NCI-H2171 treated with DMSO at 0.1 percent for 48 hours (cell line): ENCODE data around the gene DCDC2C.

ENCODE experiments used
- DNase-seq: peaks from one replicate; lab custom pipeline; 2025; lab: John Stamatoyannopoulos, UW

DCDC2C gene

DNA sequence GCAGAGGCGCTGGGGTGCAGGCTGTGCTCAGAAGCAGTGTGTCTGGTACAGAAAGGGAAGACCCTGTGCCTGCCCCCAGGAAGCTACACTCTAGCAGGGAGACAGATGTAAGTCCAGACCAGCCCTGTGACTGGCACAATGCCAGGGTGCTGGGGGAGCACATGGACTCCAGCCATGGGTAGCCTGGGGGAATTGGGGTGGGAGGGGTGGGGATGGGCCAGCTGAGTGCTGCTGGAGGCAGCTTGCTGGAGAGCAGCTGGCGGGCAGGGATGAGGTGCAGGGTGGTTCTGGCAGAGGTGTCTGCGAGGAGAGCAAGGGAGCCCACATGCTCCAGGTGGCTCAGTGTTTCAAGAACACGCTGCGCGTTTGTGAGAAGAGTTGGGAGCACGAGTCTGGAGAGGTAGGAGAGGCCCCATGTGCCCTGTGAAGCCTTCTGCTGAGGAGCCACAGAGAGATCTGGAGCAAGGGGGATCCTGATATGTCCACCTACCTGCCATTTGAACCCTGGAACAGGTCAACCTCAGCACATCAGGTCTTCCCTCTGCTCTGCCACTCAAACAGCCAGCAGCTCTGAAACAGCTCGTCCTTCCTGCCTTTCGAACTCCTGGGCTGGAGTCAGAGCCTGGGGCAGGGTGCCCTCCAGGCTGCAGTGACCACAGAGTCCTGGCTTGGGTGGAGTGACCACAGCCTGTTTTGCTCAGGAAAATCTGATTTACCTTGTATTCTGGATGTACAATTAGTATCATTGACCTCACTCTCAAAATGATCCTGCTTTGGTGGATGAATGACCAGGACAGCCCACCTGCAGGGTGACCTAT is 30.3 kb upstream of the DCDC2C start:
- peak; percentile 79 for DNase-seq

DNA sequence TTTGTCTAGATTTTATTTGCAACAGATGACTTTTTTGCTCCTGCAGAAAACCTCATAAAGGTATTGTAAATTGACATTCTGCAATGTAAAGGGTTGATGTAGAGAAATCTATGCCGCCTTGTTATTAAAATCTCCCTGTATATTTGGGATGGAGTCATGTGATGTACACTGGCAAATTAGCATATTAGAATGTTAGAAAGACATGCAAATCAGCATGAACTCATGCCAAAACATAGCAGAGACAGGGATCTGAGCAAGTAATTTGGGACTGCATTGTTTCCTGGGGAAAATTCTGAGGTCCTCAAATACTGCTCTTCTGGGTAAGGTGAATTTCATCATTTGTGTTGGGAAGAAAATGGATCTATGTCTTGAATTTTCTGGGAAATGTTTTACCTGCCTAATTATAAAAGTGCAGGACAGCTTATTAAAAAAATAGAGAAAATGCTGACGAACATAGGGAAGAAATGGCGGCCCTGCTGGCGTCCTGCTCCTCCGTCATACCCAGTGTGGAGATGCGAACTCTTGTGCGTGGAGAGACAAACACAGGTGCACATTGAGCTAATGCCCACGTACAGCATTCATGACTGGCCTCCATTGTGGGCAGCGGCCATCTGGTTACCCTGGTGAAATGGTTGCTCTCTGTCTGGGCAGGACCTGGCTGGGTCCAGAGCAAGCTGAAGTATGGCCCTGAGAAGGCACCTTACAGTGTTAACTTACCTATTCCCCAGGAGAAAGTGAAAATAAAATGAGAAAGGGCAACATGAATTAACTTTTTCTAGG is 29.1 kb upstream of the DCDC2C start:
- no peak for DNase-seq

DNA sequence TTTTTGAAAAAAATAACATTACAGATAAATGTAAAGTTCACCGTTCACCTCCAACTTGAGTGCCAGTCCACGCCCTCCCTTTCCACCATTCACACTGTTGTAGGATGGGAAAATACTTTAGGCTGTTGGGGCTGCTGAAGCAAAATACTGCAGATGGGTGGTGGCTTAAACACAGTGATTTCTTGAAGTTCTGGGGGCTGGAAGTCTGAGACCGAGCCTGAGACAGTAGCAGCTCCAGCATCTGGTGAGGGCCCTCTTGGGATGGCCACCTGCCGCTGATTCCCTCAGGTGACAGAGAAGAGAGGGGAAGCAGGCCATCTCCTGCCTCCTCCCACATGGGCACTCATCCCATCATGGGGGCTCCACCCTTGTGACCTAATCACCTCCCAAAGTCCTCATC is 27.7 kb upstream of the DCDC2C start:
- no peak for DNase-seq

DNA sequence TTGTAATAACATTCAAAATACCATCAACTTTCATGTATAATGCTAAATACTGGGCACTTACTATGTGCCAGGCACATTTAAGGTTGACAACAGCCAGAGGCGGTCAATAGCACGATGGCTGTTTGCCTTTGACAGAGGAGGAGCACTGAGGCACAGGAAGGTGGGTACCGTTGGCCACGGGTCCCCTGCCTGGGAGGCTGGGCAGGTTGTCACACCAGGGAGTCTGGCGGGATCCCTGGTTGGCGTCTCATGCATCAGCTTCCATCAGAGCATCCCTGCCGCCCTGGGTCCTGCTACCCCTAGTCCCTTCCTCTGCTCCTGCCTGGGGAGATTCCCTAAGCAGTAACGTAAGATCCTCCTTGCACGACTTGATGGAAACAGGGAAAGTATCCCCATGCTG is 25.9 kb upstream of the DCDC2C start:
- DNase-seq: no peak

DNA sequence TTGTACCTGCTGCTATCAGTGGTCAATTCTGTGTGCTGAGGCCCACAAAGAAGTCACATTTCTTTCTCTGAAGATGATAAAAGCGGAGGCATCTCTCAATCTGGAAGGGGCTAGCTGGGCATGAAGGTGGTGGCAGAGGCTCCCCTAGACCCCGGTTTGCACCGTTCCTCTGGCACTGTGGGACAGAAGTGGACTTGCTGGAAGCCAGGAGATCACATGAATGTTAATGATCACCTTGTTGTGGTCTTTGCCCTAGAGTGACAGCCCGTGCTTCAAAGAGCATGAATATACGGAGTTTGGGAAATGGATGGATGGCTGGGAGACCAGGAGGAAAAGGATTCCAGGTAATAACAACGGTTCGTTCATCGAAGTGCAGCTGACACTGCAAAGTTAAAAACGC is 25.2 kb upstream of the DCDC2C start:
- DNase-seq: no peak

DNA sequence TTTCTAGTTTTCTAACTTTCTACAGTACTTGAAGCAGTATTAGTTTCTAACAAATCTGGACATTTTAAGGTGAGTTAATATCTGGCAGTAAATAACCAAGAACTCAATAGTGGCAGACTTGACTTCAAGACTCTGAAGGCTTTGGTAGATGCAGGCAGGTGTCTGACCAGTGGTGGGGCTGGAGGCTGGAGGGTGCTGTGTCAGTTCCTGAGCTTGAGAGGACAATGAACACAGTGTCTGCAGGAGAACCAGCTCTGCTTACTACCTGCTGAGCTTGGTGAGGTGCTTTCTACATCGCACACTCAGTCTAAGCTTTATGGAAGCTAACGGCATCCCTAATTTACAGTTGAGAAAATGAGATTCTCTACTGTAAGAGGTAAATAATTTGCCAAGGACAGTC is 24.2 kb upstream of the DCDC2C start:
- DNase-seq: no peak

DNA sequence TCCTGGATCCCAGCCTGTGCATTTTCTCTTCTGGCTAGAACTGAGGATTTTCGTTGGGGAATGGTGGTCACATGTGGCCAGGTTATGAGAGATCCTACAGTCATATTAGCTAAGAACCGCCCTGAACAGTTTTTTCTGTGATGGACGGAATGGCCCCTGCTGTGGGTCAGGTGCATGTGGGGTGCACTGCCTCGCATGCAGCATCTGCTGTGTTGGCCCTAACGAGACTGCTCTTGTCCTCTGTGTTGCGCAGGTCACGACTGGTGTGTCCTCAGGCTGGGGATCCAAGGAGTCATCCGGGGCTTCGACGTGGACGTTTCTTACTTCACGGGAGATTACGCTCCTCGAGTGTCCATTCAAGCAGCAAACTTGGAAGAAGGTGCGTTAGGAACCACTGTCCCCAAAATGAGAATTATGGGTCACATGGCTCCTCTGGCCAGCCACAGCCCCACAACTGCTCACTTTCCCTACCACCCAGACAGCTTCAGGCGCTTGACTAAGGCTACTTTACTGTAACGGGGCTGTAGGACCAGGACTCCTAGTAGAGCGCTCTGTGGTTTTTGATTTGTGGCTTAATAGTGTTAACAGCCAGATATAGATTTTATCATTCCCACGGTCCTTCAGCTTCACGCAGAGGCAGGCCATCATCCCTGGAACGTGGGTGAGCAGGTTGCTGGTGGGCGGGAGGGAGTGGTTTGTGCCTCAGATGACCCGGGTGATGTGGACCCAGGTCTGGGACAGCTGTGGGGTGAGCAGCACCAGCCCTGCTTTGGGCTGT is 23.6 kb upstream of the DCDC2C start:
- DNase-seq: no peak

DNA sequence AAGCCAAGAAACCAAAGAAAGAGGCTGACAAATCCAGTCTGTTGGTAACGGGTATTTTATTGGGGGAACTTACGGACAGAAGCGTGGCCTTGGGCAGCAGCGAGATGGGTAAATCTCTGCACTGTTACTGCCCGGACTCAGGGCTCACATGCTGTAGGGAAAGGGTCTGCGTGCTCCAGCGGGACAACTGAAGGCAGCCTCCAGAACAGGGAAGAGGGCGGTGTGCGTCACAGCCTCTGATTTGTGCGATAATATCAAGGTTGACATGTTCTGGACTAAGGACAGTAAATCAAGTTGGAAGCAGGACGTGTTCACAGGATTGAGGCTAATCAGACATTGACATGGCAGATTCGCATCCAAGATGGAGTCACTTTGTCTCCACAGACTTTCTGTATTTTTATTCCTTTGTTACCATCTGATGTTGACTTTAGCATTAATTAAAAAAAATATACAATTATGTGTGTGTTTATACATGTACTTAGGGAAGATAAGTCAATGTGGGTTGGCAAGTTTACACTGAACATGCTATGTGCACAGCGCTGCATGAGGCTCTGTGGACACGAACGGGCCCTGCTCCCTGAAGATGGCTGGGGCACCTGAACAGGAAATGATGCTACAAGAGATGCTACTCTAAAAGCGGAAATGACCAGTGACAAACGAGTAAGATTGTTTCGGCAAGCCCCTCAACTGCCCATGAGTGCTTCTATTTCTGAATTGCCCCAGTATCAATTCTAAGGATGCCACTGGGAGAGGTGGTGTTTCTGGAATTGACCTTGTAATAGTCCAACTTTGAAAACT is 22.6 kb upstream of the DCDC2C start:
- no peak for DNase-seq

DNA sequence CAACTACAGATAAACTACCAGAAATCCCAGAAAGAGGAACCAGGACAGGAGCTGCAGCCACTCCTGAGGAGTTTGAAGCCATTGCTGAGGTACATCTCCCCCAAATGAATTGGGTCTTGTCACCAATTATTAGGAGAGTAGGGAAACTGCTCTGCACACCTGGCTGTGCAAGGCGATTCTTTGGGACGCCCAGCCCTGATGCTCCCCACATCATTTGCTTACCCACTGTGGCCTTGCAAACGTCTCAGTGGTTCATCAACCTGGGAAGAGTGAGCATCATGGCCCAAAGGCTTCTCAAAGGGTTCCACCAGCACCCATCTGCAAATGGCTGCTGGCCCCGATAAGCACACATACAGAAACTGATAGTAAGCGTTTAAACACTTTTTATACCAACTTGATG is 21.8 kb upstream of the DCDC2C start:
- no peak for DNase-seq

DNA sequence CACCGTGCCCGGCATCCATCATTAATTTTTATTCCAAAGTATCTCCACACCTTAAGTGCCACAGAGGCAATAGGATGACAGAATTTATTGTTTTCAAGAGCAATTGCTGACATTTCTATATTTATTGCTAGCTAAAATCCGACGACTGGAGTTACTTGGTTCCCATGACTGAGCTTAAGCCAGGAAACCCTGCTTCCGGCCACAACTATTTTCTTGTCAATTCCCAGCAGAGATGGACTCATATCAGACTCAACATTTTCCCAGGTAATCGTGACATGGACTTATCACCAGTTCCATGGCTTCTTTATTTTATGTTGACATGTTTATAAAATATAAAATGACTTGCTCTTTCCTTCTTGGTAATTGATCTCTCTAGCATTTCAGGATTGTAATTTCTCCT is 20.6 kb upstream of the DCDC2C start:
- DNase-seq: no peak

DNA sequence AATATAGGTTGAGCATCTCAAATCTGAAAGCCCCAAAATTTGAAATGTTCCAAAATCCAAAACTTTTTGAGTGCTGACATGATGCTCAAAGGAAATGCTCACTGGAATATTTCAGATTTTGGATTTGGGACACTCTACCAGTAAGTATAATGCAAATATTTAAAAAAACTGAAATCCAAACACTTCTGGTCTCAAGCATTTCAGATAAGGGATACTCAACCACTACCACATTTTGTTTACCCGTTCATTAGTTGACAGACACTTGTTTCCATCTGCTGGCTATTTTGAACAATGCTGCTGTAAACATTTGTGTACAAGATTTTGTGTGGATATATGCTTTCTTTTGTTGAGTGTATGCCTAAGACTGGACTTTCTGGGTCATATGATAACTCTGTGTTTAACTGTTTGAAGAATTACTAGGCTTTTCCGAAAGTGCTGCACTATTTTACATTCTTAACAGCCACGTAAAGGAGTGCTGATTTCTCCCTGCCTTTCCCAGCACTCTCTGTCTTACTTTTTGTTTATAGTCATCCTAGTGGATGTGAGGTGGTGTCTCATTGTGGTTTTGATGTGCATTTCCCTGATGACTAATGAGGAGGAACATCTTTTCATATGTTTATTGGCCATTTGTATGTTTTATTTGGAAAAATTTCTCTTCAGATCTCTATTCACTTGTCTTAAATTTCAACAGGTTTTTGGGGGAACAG is 19.5 kb upstream of the DCDC2C start:
- DNase-seq: no peak

DNA sequence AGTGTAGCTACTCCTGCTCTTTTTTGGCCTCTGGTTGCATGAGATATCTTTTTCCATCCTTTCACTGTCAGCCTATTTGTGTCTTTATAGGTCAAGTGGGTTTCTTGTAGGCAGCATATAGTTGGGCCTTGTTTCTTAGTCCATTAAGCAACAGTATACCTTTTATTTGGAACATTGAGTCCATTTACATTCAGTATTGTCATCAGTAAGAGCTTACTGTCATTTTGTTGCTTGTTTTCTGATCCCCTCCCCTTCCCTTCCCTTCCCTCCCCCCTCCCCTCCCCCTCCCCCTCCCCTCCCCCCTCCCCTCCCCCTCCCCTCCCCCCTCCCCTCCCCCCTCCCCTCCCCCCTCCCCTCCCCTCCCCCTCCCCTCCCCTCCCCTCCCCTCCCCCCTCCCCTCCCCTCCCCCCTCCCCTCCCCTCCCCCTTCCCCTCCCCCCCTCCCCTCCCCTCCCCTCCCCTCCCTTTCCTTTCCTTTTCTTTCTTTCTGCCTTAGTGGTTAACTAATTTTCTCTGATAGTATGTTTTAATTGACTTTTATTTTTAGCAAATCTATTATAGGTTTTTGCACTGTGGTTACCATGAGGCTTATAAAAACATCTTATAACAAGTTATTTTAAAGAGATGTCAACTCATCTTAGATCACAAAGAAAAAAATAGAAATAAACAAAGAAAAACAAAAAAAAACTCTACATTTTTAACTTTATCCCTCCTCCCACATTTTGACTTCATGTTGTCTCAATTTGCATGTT is 13.2 kb upstream of the DCDC2C start:
- no peak for DNase-seq

DNA sequence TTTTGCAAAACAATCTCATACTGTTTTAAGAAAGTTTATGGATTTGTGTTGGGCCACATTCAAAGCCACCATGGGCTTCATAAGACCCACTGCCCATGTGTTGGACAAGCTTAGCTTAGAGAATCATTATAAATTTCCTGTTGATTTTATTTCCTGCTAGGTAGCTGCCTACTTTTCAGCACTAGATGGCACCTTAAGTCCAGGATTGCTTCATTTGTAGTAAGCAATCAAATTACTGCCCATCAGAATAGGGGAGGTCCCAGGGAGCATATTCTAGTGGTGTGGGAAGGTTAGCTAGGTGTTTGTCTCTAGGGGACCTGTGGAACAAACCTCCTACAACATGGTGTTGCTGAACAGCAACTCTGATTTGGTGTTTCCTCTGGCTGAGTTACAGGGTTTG is 11.0 kb upstream of the DCDC2C start:
- peak; percentile 63 for DNase-seq

DNA sequence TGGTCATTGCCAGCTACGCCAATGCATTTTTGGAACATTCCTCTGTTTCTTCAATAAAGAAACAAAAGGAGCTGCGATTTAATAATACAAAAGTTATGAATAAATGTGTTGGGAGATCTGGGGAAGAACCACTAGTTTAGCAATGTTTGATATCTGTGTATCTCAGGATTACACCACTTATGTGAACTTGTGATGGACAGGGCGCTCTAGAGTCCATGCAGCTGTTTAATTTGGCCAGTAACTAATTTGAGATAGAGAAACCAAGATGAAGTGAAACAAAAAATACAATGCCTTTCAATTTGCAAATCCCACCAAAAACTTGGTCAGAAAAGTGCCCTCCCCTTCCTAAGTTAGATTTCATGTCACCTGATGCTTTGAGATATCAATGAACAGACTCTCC is 6.8 kb upstream of the DCDC2C start:
- DNase-seq: no peak

DNA sequence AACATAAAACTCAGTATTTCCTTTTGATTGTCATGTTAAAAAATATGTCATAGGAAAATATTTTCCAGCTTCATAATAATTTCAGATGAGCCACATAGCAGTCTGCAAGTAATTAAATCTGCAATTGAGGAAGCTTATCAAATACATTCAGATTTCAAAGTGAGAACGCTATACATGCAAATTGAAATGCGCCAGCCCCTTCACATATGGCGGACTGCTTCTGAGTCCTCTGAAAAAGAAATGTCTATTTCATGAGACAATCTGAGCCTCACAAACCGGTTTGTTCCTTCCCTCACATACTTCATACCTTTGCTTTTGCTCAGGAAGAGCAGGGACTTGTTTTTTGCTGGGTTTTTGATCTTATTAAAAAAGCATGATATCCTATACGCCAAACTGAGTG is 2.3 kb upstream of the DCDC2C start:
- no peak for DNase-seq

DNA sequence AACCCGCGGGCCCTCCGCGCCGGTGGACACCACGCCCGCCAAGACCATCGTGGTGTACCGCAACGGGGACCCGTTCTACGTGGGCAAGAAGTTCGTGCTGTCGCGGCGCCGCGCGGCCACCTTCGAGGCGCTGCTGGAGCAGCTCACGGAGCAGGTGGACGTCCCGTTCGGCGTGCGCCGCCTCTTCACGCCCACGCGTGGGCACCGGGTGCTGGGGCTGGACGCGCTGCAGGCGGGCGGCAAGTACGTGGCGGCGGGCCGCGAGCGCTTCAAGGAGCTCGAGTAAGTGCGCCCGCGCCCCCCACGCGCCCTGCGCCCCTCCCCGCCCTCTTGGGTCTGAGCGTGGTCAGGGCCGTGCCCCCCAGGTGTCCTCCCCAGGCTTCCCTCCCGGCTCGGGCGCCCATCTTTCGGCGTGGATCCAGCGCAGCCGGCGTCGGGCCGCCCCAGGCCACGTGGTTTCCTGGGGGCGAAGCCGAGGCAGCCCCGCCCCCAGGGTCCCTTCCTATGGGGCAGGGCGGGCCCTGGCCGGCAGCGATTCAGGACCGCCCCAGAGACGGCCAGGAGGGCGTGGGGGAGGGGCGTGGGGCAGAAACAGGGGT is 481 bp downstream of the DCDC2C start:
- peak; percentile 17 for DNase-seq

DNA sequence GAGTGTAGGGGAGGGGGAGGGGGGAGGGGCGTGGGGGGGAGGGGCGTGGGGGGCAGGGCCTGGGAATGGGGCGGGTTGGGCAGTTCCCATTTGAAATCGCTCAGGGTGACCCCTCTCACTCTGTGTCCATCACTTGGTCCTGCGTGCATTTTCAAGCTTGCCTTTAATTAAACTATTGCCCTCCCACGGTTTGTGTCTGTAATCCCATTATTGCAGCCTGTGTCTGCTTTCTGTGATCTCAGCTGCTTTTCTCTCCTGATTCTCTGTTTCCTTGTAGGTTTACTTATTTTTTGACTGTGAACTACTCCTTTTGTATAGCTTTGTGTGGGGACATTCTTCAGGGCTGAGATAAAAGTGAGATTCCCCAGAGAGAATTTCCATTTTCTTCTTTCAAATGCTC is 1.3 kb downstream of the DCDC2C start:
- no peak for DNase-seq

DNA sequence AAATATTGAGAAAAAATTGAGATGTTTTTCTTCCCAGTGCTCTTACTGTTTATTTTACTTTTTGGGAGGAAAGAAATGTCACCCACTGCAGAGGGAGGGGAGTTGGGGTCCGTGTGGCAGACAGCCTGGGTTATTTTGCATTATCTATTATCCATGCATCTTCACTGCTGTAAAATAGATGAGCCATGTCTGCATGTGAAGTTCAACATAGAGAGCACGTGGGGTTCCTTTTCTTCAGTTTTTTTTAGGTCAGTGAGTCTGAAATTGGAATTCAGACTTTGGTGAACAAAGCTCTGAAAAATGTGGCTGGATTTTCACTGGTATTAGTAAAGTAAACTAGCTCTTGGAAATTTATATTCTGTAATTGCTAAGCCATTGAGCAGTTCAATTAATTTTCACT is 2.4 kb downstream of the DCDC2C start:
- DNase-seq: no peak

DNA sequence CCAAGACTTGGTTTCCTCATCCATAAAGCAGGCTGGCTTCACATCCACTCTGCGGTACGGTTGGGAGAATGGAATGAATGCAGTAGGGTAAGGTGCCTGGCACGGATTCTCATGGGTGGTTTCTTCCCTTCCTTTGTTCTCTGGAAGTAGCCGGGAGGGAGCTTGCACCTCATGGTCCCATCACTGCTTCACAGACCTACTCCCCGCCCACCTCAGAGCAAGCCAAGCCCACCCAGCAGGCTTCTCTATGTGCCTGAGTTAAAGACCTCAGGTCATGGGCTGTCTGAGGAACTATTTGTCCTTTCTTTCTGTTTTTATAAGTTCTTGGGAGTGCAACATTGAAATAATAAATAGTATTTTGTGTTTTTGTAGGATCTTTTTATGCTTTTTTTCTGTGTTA is 3.5 kb downstream of the DCDC2C start:
- DNase-seq: no peak

DNA sequence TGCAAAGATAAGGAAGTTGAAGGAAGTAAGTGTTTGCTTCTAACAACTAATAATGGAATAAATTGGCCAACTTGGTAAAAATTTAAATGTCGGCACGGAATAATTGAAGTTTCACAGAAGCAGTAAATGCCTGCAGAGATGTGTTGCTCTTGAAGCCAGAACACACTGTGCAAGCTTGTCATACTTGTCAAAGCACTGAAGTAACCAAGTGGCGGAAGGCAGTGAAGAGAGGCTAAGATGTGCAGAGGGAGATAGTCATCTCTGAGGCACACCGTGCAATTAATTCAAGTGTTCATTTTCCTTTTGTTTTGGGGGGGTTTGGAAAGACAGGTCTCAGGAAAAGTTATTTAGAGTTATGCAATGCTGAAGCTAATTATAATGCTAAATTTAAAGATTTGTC is 5.2 kb downstream of the DCDC2C start:
- DNase-seq: no peak
